ENCODE data around the gene ANKS6.
A peak's percentile ranks its signal among the peaks of the same experiment; 100 is the strongest.

The ANKS6 gene

DNA sequence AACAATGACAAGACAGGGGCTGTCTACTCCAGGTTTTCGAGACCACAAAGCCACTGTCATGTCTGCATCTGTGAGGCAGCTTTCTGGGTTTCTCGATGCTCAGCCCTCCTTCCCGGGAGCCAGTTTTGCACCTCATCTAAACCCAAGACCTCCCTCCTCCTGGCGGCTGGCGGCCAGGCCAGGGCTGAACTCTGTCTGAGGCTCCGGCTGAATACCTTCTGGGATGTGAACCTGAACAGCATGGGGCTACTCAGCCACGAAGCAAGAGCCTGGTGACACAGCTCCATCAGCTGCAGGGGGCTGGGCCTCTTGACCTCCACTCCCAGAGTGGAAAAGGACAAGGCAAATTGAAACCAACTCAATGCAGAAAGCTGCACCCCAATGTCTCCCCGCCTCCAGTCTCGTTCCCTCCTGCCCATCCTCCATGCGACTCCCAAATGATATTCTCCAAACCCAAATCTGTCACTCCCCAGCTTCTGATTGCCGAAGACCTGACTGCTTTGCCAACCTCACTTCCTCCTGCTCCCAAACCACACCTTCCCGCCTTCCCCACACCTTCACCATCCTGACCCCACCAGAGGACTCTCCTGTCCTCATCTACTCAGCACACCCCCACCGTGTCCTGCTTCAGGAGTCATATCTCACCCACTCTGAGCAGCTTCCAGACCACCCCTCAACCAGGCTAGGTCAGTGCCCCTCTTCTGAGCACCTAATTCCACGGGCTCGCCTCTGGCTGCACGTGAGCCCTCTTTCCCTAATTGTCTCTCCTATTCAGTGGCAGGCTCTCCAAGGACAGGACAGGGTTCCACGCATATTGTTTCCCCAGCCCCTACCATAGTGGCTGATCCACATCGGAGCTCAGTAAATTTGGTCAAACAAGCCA, 4.5 kb downstream of the ANKS6 start:
- DNase-seq (ENCODE audit: low read depth): no peak

GRCh38 chr9:98790842-98791607, 5.3 kb downstream of the ANKS6 start:
- DNase-seq (ENCODE audit: low read depth): peak; percentile 69

DNA sequence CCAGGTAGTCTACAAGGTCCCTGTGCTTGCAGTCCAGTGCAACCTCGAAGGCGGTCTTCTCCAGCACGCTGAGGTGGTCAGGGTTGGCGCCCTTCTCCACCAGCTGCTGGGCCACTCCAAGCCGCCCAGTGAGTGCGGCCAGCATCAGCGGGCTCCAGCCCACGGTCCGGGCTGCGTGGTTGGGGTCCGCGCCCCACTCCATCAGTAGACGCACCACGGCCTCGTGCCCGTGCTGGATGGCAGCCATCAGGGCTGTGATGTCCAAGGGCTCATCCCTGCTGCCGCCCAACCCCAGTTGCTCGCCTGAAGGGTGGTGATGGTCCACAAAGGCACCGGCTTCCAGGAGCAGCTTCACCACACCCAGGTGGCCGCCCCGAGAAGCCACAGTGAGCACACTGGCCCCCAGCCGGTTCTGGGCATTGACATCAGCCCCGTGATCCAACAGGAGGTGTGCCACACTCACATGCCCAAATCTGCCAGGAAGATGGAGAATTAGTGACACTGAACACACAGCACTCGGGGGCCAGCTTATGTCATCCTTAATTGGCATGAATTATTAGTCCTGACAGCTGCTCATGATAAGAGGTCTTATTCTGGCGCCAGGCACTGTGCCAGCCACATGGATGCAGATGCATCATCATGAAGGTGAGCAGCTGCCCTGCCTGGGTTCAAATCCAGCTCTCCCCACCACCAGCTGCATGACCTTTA, 6.1 kb downstream of the ANKS6 start:
- DNase-seq (ENCODE audit: low read depth): no peak

GRCh38 chr9:98789483-98790133, 6.7 kb downstream of the ANKS6 start:
- no peak for DNase-seq (ENCODE audit: low read depth)

DNA sequence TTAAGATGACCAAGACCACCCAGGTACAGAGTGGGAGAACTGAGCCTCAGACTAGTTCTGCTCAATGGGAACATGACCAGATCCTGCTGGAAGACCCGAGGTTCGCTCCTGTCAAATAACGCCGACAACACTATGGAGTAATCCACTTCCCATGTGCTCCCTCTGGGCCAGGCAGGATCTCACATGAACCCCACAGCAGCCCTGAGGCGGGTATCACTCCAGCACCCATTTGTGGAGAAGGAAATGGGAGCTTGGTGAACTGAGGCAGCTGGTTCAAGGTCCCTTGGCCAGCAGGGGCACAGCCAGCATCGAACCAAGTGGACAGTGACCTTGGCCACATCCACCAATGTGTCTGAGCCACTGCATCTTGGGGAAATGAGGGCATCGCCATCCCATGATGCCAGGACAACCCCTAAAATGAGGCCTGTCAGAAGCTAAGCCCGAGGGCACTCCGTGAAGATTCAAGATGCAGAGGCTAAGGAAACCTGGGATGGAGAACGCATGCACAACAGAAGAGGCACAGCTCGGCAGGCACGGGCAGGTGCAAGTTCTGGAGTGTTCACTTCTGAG, 8.5 kb downstream of the ANKS6 start:
- DNase-seq (ENCODE audit: low read depth): no peak

- DNase-seq (ENCODE audit: low read depth): no peak
These were observed 9.4 kb downstream of the ANKS6 start for GRCh38 chr9:98786750-98787510.

DNA sequence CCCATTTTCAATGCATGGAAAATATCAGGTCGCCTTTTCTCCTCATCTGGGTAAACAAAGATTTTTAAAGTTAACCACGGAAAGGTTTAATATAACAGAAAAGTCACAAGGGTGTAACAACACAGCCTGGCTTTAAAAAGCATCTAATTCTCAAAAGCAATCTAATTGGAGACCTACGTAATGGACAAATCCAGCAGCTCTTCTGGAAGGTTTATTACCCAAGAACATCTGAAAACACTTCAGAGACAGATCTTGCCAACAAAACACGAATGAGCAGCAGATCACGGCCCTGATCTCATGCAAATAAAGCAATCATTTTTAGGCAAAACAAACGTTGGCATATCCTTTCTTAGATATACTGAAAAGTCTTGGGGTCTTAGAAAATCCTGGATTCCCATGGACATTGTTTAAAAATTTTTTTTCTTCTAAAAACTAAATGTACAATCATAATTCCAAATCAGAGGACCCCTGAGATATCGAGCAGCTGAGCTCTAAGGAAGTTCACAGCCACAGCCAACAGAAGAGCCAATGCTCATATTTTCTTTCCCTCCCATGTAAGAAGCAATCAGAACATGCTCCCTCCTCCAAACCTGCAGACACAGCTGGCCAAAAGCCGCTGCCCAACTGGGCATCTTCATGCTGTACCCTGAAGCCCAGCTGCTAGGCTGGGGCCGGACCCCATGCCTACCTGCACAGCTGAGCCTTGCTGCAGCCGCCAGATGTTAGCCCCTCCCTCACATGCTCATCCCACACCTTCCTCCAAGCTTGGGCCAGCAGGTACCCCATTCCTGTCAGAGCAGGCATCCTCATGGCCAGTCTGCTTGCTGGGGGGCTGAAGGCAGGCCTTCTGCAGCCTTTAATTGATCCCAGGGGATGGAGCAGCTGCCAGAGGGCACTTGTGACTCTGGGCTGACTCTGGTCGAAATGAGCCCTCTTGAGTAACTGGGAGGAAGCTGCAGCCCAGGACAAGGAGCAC, 11.2 kb downstream of the ANKS6 start:
- DNase-seq (ENCODE audit: low read depth): no peak

DNA sequence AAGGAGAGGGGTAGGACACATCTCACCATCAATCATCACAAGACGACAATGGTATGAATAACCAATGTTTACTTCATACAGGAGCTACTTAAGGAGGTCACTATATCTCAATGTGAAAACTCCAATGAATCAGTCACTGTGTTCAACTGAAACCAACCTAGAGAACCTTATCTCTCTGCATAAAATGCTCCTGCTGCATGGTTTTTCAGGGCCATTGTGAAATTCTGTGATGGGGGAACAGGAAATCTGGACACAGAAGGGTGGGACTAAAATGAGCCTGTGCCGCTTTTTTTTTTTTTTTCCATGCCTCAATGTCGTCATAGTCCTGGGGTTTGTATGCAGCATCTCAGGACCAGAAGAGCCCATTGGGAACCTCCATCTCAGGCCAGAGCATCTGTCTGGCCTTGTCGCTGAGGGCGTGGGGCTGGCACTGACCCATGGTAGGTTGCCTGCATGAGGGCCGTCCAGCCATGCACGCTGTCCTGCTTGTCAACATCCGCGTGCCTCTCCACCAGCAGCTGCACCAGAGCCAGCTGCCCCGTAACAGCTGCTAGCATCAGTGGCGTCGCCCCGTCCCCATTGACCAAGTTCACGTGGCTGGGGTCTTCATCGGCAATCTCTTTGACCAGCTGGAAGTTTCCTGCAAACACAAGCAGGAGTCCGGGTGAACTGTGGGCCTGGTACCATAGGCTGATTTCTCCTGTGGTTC, 12.7 kb downstream of the ANKS6 start:
- DNase-seq (ENCODE audit: low read depth): no peak

GRCh38 chr9:98781588-98782383, 14.6 kb downstream of the ANKS6 start:
- DNase-seq (ENCODE audit: low read depth): no peak

- no peak for DNase-seq (ENCODE audit: low read depth)
These were observed 16.2 kb downstream of the ANKS6 start for GRCh38 chr9:98780059-98780749.

DNA sequence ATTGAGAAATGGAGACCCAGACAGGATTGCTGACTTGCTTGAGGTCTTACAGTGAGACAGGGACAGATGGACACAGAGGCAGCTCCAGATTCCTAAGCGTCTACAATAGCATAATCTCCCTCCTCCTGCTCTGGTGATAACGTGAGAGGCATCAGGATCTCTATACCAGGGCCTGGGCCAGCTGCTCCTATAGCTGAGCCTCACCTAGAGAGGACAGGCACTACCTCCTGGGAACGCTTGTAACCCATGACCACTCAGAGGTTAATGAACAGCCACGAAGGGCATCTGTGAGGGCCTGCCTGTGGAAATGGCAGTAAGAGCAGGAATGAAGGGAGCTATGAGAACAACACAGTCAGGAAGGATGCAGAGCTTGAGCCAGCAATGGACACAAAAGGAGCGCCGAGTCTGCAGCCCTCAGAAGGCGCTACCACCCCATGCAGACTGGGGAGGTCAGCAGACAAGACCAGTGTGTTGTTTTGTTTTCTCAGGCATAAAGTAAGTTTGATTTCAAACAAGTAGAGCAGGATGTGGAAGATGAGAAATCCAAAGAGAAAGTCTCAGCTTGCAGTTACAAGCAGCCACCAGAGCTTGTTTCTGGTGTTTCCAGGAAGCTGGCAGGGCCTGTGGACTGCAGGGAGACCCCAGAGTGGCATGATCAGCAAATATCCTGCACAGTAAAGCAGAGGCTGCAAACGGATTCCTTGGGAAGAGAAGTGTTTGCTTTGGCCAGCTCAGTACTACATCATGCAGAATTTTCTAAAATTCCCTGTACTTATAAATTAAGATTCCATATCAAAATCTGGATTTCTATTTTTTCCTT, 17.4 kb downstream of the ANKS6 start:
- DNase-seq (ENCODE audit: low read depth): no peak

DNA sequence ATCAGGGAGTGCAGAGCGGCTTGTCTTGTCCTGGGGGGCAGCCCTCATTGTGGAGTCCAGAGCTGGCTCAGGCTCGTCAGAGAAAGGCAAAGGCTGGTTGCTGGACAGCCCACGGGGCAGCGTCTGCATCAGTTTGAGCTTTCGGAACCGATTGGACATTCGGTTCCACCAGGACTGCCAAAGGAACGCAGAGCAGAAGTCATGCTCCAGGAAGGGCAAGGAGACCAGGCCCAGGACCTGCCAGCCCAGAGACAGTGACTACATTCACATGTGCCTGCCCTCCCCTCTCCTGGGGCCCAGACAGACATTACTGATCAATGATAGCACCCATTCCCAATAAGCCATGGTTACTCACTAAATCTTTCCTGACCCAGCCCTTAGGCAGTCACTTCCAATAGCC, 18.1 kb downstream of the ANKS6 start:
- DNase-seq (ENCODE audit: low read depth): no peak

- DNase-seq (ENCODE audit: low read depth): no peak
These were observed 18.7 kb downstream of the ANKS6 start for GRCh38 chr9:98777618-98778017.

DNA sequence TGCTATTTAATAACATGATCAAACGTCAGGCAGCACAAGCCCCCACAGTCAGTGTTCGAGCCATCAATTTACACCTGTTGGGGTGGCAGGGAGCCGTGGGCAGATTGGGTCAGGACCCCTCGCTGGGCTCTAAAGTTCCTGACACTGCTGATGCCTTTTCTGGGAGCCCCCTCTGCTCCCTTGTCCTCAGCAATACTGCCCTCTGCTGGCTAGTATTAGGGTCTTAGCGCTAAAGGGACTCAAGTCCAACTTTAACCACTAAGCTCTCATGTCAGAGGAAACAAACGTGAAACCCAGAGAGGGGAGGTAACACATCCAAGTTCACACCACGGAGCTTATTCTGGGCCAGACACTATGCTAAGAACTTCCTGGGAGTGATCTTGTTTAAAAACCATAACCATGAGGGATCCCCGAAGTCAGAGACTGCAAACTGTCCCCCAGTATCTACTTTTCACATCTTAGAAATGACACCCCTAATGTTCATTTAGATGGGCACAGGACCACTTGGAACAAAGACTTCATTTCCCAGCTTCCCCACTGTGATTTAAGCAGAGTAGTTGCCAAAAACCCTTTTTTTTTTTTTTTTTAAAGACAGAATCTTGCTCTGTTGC, 20.4 kb downstream of the ANKS6 start:
- DNase-seq (ENCODE audit: low read depth): peak; percentile 68

DNA sequence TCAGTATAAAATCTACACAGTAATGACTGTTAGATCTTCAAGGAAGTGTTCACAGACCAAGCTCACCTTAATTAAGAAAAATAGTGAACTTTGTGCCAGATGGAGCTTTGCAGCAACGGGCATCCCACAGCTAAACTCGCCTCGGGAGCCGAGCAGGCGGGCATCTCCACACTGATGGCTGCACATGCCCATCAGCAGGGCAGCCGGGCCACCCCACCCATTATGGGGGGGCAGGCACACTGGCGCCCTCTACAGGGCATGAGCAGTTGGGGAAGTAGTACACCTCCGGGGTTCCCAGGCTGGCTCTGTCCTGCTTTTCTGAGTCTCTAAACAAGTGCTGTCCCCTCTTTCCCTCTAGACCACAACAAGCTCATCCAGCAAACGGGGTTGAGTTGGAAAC, 21.6 kb downstream of the ANKS6 start:
- peak; percentile 22 for DNase-seq (ENCODE audit: low read depth)

- no peak for DNase-seq (ENCODE audit: low read depth)
These were observed 22.6 kb downstream of the ANKS6 start for GRCh38 chr9:98773721-98774120.

All from CMK (cell line).